ENCODE measurements around the gene MAN1B1.

GRCh38 chr9:137057545-137057944 is 29.2 kb upstream of the MAN1B1 start:
- no peak for TF ChIP-seq CTCF (IDR thresholded peaks at IDR 0.05)
- no peak for TF ChIP-seq EZH2 (IDR thresholded peaks at IDR 0.05)
